HepG2 (cell line): Measurements from ENCODE around the gene SLC19A1. TPM values are rescaled to one million over a fixed set of nuclear protein-coding genes. Genes with fewer than 3 reads are reported as not detected.

Experiments
- ARNT ChIP-seq: fragments of 450-650 bp; IDR thresholded peaks from 2 replicates; pipeline ENCODE4 v1.6.1; 2017
- CAMTA2 ChIP-seq: sonication (generic); formaldehyde crosslinking; IDR thresholded peaks from 2 replicates; pipeline ENCODE4 v1.4.0; 2020; ENCODE audit warnings: mild to moderate bottlenecking, missing genetic modification reagents, borderline replicate concordance
- DNMT3B ChIP-seq: conservative IDR thresholded peaks from 2 replicates; pipeline ENCODE4 v1.6.1; 2016; ENCODE audit warnings: missing biosample characterization, control low read depth
- GATAD2A ChIP-seq: IDR thresholded peaks from 2 replicates; pipeline ENCODE4 v1.6.1; 2016
- NCOA1 ChIP-seq: sonication (generic); formaldehyde crosslinking; IDR thresholded peaks from 2 replicates; pipeline ENCODE4 v1.9.0; 2021; ENCODE audit warnings: missing genetic modification reagents
- RNF2 ChIP-seq: fragments of 450-650 bp; conservative IDR thresholded peaks from 2 replicates; pipeline ENCODE4 v1.6.1; 2016; ENCODE audit warnings: low read depth
- SRSF9 ChIP-seq: fragments of 200-400 bp; formaldehyde crosslinking; IDR thresholded peaks from 2 replicates; pipeline ENCODE4 v1.6.1; 2018; ENCODE audit warnings: borderline replicate concordance, mild to moderate bottlenecking, low read depth, low read length; ENCODE audit not compliant: insufficient read depth, poor library complexity, severe bottlenecking
- TGIF2 ChIP-seq: IDR thresholded peaks from 2 replicates; pipeline ENCODE4 v1.6.1; 2016; ENCODE audit warnings: control low read depth, missing compliant biosample characterization
- YEATS2 ChIP-seq: sonication (generic); formaldehyde crosslinking; IDR thresholded peaks from 2 replicates; pipeline ENCODE4 v1.4.0; 2020; ENCODE audit warnings: missing genetic modification reagents, borderline replicate concordance
- ZEB1 ChIP-seq: IDR thresholded peaks from 2 replicates; pipeline ENCODE4 v1.6.1; 2012; ENCODE audit warnings: mild to moderate bottlenecking, low read depth, inconsistent platforms; ENCODE audit not compliant: insufficient replicate concordance
- ZMYM4 ChIP-seq: sonication (generic); formaldehyde crosslinking; IDR thresholded peaks from 2 replicates; pipeline ENCODE4 v1.8.1; 2023; ENCODE audit warnings: mild to moderate bottlenecking, missing genetic modification reagents
- ZNF607 ChIP-seq: sonication (generic); formaldehyde crosslinking; IDR thresholded peaks from 2 replicates; pipeline ENCODE4 v1.5.1; 2020; ENCODE audit warnings: missing genetic modification reagents, mild to moderate bottlenecking, borderline replicate concordance
- ZNF788 ChIP-seq: sonication (generic); formaldehyde crosslinking; IDR thresholded peaks from 2 replicates; pipeline ENCODE4 v1.5.0; 2020; ENCODE audit warnings: mild to moderate bottlenecking, missing genetic modification reagents, borderline replicate concordance
- ZSCAN29 ChIP-seq: sonication (generic); formaldehyde crosslinking; conservative IDR thresholded peaks from 2 replicates; pipeline ENCODE4 v1.4.0; 2020; ENCODE audit warnings: mild to moderate bottlenecking, missing genetic modification reagents
- polyA plus RNA-seq, 8 experiments: library from polyadenylated mRNA; depleted of rRNA in 3 of 8; stranded (reverse) in 7 of 8; unstranded in 1 of 8; fragments of >200 nt; fragmentation: Illumina TruSeq in 4 of 8; extraction: Trizol in 4 of 8; gene quantifications; 2 replicates each; pipeline versions ENCODE4 v1.2.1 to v1.2.3, GENCODE V29; 2011 to 2016; ENCODE audit warnings: low read depth in 4 of 8, missing spikeins in 1 of 8, mixed read lengths in 1 of 8; ENCODE audit not compliant: insufficient read depth in 1 of 8
- total RNA-seq, 5 experiments: library from RNA; depleted of rRNA; stranded (reverse); fragments of >200 nt; fragmentation: Illumina TruSeq; extraction: Trizol; gene quantifications; 2 replicates each; pipeline ENCODE4 v1.2.3, GENCODE V29; 2016; ENCODE audit warnings: low read depth in 1 of 5
- TF ChIP-seq, protein P1 (sequence below): sonication (generic); formaldehyde crosslinking; IDR thresholded peaks from 2 replicates; pipeline ENCODE4 v1.4.0; 2020; ENCODE audit warnings: missing genetic modification reagents, borderline replicate concordance
- TF ChIP-seq, protein P2 (sequence below): sonication (generic); formaldehyde crosslinking; IDR thresholded peaks from 2 replicates; pipeline ENCODE4 v1.8.0; 2022; ENCODE audit warnings: missing genetic modification reagents, low read depth, mild to moderate bottlenecking, borderline replicate concordance
- TF ChIP-seq, protein P3 (sequence below): sonication (generic); formaldehyde crosslinking; IDR thresholded peaks from 2 replicates; pipeline ENCODE4 v1.8.0; 2022; ENCODE audit warnings: mild to moderate bottlenecking, missing genetic modification reagents, borderline replicate concordance
- TF ChIP-seq, protein P4 (sequence below): sonication (generic); formaldehyde crosslinking; IDR thresholded peaks from 2 replicates; pipeline ENCODE4 v1.5.1; 2020; ENCODE audit warnings: mild to moderate bottlenecking, moderate library complexity, missing genetic modification reagents
- TF ChIP-seq, protein P5 (sequence below): sonication (generic); formaldehyde crosslinking; IDR thresholded peaks from 2 replicates; pipeline ENCODE4 v1.8.1; 2023; ENCODE audit warnings: mild to moderate bottlenecking, missing genetic modification reagents
- TF ChIP-seq, protein P6 (sequence below): sonication (generic); formaldehyde crosslinking; IDR thresholded peaks from 2 replicates; pipeline ENCODE4 v1.8.0; 2023; ENCODE audit warnings: mild to moderate bottlenecking, missing genetic modification reagents
- TF ChIP-seq, protein P7 (sequence below): sonication (generic); formaldehyde crosslinking; IDR thresholded peaks from 2 replicates; pipeline ENCODE4 v1.8.1; 2023; ENCODE audit warnings: mild to moderate bottlenecking, missing genetic modification reagents, borderline replicate concordance

Gene SLC19A1
- total and polyA plus RNA-seq, 2 of the 13 experiments (the other 11 are each of a cell fraction or from before 2014, with no cell fraction given): 21.8 to 23.0 TPM

DNA sequence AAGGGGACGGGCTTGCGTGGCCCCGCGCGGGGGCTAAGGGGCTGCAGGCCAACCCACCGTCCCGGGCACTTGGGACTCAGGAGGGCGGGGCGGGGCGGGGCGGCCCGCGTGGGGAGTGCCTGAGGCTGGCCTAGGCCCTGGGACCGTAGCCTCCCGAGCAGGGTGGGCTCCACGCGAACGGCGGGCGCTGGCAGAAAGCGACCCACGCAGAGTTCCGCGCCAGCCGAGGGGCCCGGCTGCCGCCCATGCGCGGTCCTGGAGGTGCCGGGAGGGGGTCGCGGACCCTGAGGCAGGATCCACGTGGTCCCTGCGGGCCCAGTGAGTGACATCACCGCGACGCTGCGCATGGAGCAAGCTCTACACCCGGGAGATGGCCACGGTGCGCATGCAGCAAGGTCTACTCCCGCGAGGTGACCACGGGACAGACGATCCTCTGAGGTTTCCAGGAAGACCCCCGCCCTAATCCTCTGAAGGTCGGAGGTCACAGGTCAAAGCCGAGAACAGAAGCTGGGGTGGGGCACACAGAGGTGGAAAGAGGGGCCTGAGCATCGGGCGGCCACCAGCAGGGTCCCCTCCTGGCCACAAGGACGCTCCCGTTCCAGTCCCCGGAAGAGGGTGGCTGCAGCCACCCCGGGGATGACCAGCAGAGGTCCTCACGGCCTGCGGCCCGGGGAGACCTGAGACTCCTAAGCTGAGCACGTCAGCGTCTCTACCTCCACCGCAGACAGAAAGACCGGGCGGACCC is 13.5 kb upstream of the SLC19A1 start (continued):
- TF ChIP-seq YEATS2 (CRISPR knock-in tag): peak; percentile 54; the same call in 1 of the 2 replicates
- TF ChIP-seq ZSCAN29 (CRISPR knock-in tag): 0 out of 2 replicates have a peak, but pooled peaks have one; percentile 71
- TF ChIP-seq, protein P1, sequence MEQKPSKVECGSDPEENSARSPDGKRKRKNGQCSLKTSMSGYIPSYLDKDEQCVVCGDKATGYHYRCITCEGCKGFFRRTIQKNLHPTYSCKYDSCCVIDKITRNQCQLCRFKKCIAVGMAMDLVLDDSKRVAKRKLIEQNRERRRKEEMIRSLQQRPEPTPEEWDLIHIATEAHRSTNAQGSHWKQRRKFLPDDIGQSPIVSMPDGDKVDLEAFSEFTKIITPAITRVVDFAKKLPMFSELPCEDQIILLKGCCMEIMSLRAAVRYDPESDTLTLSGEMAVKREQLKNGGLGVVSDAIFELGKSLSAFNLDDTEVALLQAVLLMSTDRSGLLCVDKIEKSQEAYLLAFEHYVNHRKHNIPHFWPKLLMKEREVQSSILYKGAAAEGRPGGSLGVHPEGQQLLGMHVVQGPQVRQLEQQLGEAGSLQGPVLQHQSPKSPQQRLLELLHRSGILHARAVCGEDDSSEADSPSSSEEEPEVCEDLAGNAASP: peak; percentile 40; the same call in 1 of the 2 replicates
- TF ChIP-seq, protein P2, sequence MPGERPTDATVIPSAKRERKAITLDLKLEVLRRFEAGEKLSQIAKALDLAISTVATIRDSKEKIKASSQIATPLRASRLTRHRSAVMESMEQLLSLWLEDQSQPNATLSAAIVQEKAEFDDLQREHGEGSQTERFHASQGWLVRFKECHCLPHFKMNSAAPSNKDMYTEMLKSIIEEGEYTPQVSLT (CRISPR knock-in tag): no peak
- TF ChIP-seq ZEB1: no peak
- TF ChIP-seq, protein P3, sequence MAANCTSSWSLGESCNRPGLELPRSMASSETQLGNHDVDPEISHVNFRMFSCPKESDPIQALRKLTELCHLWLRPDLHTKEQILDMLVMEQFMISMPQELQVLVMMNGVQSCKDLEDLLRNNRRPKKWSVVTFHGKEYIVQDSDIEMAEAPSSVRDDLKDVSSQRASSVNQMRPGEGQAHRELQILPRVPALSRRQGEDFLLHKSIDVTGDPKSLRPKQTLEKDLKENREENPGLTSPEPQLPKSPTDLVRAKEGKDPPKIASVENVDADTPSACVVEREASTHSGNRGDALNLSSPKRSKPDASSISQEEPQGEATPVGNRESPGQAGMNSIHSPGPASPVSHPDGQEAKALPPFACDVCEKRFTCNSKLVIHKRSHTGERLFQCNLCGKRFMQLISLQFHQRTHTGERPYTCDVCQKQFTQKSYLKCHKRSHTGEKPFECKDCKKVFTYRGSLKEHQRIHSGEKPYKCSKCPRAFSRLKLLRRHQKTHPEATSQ: no peak
- TF ChIP-seq ARNT: no peak
- TF ChIP-seq ZMYM4 (CRISPR knock-in tag): peak; percentile 61
- TF ChIP-seq, protein P4, sequence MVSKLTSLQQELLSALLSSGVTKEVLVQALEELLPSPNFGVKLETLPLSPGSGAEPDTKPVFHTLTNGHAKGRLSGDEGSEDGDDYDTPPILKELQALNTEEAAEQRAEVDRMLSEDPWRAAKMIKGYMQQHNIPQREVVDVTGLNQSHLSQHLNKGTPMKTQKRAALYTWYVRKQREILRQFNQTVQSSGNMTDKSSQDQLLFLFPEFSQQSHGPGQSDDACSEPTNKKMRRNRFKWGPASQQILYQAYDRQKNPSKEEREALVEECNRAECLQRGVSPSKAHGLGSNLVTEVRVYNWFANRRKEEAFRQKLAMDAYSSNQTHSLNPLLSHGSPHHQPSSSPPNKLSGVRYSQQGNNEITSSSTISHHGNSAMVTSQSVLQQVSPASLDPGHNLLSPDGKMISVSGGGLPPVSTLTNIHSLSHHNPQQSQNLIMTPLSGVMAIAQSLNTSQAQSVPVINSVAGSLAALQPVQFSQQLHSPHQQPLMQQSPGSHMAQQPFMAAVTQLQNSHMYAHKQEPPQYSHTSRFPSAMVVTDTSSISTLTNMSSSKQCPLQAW (CRISPR knock-in tag): peak; percentile 51; the same call in 1 of the 2 replicates
- TF ChIP-seq CAMTA2: no peak
- TF ChIP-seq GATAD2A (CRISPR knock-in tag): peak; percentile 63; the same call in 1 of the 2 replicates
- TF ChIP-seq RNF2: peak; percentile 95
- no peak; the same call in 1 of the 2 replicates for TF ChIP-seq ZNF788 (CRISPR knock-in tag)
- TF ChIP-seq, protein P5, sequence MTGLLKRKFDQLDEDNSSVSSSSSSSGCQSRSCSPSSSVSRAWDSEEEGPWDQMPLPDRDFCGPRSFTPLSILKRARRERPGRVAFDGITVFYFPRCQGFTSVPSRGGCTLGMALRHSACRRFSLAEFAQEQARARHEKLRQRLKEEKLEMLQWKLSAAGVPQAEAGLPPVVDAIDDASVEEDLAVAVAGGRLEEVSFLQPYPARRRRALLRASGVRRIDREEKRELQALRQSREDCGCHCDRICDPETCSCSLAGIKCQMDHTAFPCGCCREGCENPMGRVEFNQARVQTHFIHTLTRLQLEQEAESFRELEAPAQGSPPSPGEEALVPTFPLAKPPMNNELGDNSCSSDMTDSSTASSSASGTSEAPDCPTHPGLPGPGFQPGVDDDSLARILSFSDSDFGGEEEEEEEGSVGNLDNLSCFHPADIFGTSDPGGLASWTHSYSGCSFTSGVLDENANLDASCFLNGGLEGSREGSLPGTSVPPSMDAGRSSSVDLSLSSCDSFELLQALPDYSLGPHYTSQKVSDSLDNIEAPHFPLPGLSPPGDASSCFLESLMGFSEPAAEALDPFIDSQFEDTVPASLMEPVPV (CRISPR knock-in tag): 0 out of 2 replicates have a peak, but pooled peaks have one; percentile 17
- TF ChIP-seq TGIF2: peak; percentile 80
- no peak; the same call in 1 of the 2 replicates for TF ChIP-seq ZNF607 (CRISPR knock-in tag)
- TF ChIP-seq, protein P6, sequence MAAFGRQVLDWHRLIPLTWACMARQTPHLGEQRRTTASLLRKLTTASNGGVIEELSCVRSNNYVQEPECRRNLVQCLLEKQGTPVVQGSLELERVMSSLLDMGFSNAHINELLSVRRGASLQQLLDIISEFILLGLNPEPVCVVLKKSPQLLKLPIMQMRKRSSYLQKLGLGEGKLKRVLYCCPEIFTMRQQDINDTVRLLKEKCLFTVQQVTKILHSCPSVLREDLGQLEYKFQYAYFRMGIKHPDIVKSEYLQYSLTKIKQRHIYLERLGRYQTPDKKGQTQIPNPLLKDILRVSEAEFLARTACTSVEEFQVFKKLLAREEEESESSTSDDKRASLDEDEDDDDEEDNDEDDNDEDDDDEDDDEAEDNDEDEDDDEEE (CRISPR knock-in tag): peak; percentile 80
- TF ChIP-seq SRSF9: no peak
- TF ChIP-seq NCOA1 (CRISPR knock-in tag): peak; percentile 75; the same call in 1 of the 2 replicates
- TF ChIP-seq, protein P7, sequence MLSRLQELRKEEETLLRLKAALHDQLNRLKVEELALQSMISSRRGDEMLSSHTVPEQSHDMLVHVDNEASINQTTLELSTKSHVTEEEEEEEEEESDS (CRISPR knock-in tag): no peak
- TF ChIP-seq DNMT3B (CRISPR knock-in tag): peak; percentile 89; the same call in 1 of the 2 replicates
